K562 (cell line): Measurements from ENCODE around the gene NAXE. TPM values are rescaled to one million over a fixed set of nuclear protein-coding genes. Genes with fewer than 3 reads are reported as not detected.

Experiments used
- ATAC-seq: fragments of 200-7000 bp; cut with Tn5 transposase; 3 replicates; pipeline ENCODE4 v1.9.1; 2020; ENCODE audit warnings: moderate library complexity
- BruUV-seq: library from RNA; stranded (reverse); fragments of 400-500 nt; replicated peaks from 2 replicates; lab custom pipeline; 2021; lab: Mats Ljungman, UMichigan
- CTCF ChIA-PET: fragments of 300-600 bp; formaldehyde crosslinking; extraction: SDS; loops from one replicate; lab custom pipeline; 2021; ENCODE audit warnings: low intra/inter-chr PET ratio; lab: Yijun Ruan, JAX
- POLR2A ChIA-PET: fragments of 300-600, 350-650 bp; sonication (Branson Sonifier 250); formaldehyde crosslinking; extraction: SDS; loops from one replicate; lab custom pipeline; 2021; ENCODE audit warnings: antibody characterized with exemption, inconsistent platforms; lab: Yijun Ruan, JAX
- DNase-seq, 4 experiments: peaks; one replicate each; pipeline versions ENCODE4 v3.0.0 to v3.0.0-alpha.2; 2011 to 2018; ENCODE audit warnings: low spot score in 3 of 4, mixed read lengths in 3 of 4; ENCODE audit errors: extremely low read depth in 1 of 4
- FAIRE-seq: peaks from 2 replicates; lab custom pipeline; 2011; peaks lifted over from hg19 to GRCh38; lab: Jason Lieb, UNC
- H2AFZ ChIP-seq: 2 replicates; pipeline ENCODE4 v1.6.0; 2011; ENCODE audit warnings: low read depth, low read length, control low read depth, inconsistent platforms
- H3K27ac ChIP-seq: fragments of 200-600 bp; 3 replicates; pipeline ENCODE4 v1.8.0; 2011; ENCODE audit warnings: low read depth, mild to moderate bottlenecking, control low read depth, inconsistent platforms, low read length, moderate library complexity, mixed read lengths; ENCODE audit errors: extremely low read depth
- H3K27me3 ChIP-seq, 2 experiments: fragments of 300-600 bp in 1 of 2; 2 replicates in 1 of 2; 3 replicates in 1 of 2; pipeline versions ENCODE4 v1.6.0 to v1.8.0; 2011; ENCODE audit warnings: inconsistent platforms in 2 of 2, low read length in 2 of 2, mild to moderate bottlenecking in 1 of 2, mixed read lengths in 1 of 2, moderate library complexity in 1 of 2; ENCODE audit not compliant: control insufficient read depth in 2 of 2, insufficient read depth in 2 of 2
- H3K36me3 ChIP-seq: fragments of 300-600 bp; 3 replicates; pipeline ENCODE4 v1.8.0; 2011; ENCODE audit warnings: mild to moderate bottlenecking, low read length, inconsistent platforms; ENCODE audit not compliant: control insufficient read depth, insufficient read depth
- H3K4me1 ChIP-seq, 2 experiments: fragments of 200-600 bp in 1 of 2; replicated peaks in 1 of 2; 2 replicates in 1 of 2; 3 replicates in 1 of 2; pipeline versions ENCODE4 v1.5.1 to v1.8.0; 2011; ENCODE audit warnings: inconsistent platforms in 2 of 2, low read length in 2 of 2, mild to moderate bottlenecking in 1 of 2, mixed read lengths in 1 of 2, moderate library complexity in 1 of 2; ENCODE audit not compliant: control insufficient read depth in 2 of 2, insufficient read depth in 2 of 2
- H3K4me2 ChIP-seq: 2 replicates; pipeline ENCODE4 v1.6.1; 2011; ENCODE audit warnings: low read length, control low read depth, inconsistent platforms, mixed read lengths; ENCODE audit not compliant: insufficient read depth
- H3K4me3 ChIP-seq: fragments of 200-600 bp; sonication (generic), shearing (Covaris generic); 2 replicates; pipeline ENCODE4 v1.5.1; 2016; ENCODE audit warnings: control low read depth, inconsistent platforms
- H3K79me2 ChIP-seq: fragments of 200-600 bp; 3 replicates; pipeline ENCODE4 v1.8.0; 2011; ENCODE audit warnings: low read length, inconsistent platforms; ENCODE audit not compliant: control insufficient read depth, insufficient read depth
- H3K9ac ChIP-seq, 2 experiments: 2 replicates each; pipeline versions ENCODE4 v1.6.0 to v1.6.1; 2011; ENCODE audit warnings: low read depth in 2 of 2, low read length in 2 of 2, control low read depth in 1 of 2, inconsistent platforms in 1 of 2, mild to moderate bottlenecking in 1 of 2, mixed read lengths in 1 of 2; ENCODE audit not compliant: insufficient read depth in 1 of 2
- H3K9me1 ChIP-seq: one replicate; pipeline ENCODE4 v1.6.0; 2011; ENCODE audit warnings: inconsistent platforms, mild to moderate bottlenecking, low read length, moderate library complexity; ENCODE audit not compliant: control insufficient read depth, insufficient read depth
- H3K9me3 ChIP-seq: replicated peaks from 2 replicates; pipeline ENCODE4 v1.5.1; 2011; ENCODE audit warnings: low read depth, low read length, inconsistent platforms; ENCODE audit not compliant: control insufficient read depth, insufficient read depth
- H4K20me1 ChIP-seq: replicated peaks from 2 replicates; pipeline ENCODE4 v1.6.1; 2011; ENCODE audit warnings: low read length, inconsistent platforms, mixed read lengths; ENCODE audit not compliant: control insufficient read depth, insufficient read depth
- ASH1L ChIP-seq: fragments of 450-650 bp; IDR thresholded peaks from 2 replicates; pipeline ENCODE4 v1.6.1; 2018; ENCODE audit warnings: borderline replicate concordance, mild to moderate bottlenecking, low read depth; ENCODE audit not compliant: partially characterized antibody
- C11orf30 ChIP-seq: fragments of 450-650 bp; IDR thresholded peaks from 2 replicates; pipeline ENCODE4 v1.6.1; 2016; ENCODE audit warnings: low read depth, mild to moderate bottlenecking
- CEBPB ChIP-seq: fragments of 450-650 bp; IDR thresholded peaks from 2 replicates; pipeline ENCODE4 v1.6.1; 2016; ENCODE audit warnings: missing genetic modification characterization, missing compliant biosample characterization
- CTCF ChIP-seq, 3 experiments: IDR thresholded peaks in 2 of 3; conservative IDR thresholded peaks in 1 of 3; 2 replicates each; pipeline ENCODE4 v1.5.1; 2011 to 2012; ENCODE audit warnings: low read length in 3 of 3, mild to moderate bottlenecking in 3 of 3, control low read depth in 2 of 3, improper control_type of control experiment in 1 of 3, inconsistent platforms in 1 of 3, low read depth in 1 of 3, mixed read lengths in 1 of 3, moderate library complexity in 1 of 3; ENCODE audit not compliant: insufficient read depth in 2 of 3
- DIDO1 ChIP-seq: fragments of 450-650 bp; IDR thresholded peaks from 2 replicates; pipeline ENCODE4 v1.6.1; 2016; ENCODE audit warnings: low read depth, missing biosample characterization, missing genetic modification characterization
- DMBX1 ChIP-seq: fragments of 250-450 bp; sonication (Bioruptor Pico); IDR thresholded peaks from 2 replicates; pipeline ENCODE4 v1.8.0; 2022; ENCODE audit warnings: inconsistent platforms, mild to moderate bottlenecking, moderate library complexity, borderline replicate concordance
- GTF2E2 ChIP-seq: fragments of 200-800 bp; sonication (Bioruptor generic); IDR thresholded peaks from 2 replicates; pipeline ENCODE4 v1.6.1; 2016; ENCODE audit warnings: missing genetic modification characterization, missing compliant biosample characterization
- LEF1 ChIP-seq: fragments of 450-650 bp; IDR thresholded peaks from 2 replicates; pipeline ENCODE4 v1.6.1; 2016; ENCODE audit warnings: mild to moderate bottlenecking
- MAFF ChIP-seq: IDR thresholded peaks from 2 replicates; pipeline ENCODE4 v1.6.1; 2012; ENCODE audit warnings: low read length, improper control_type of control experiment
- POLR2AphosphoS2 ChIP-seq: IDR thresholded peaks from 2 replicates; pipeline ENCODE4 v1.6.1; 2012; ENCODE audit warnings: low read length, improper control_type of control experiment
- POLR2G ChIP-seq: fragments of 200-400 bp; formaldehyde crosslinking; IDR thresholded peaks from 2 replicates; pipeline ENCODE4 v1.6.1; 2017; ENCODE audit warnings: low read depth, mild to moderate bottlenecking, antibody characterized with exemption, low read length, moderate library complexity
- RBM25 ChIP-seq: fragments of 200-400 bp; formaldehyde crosslinking; IDR thresholded peaks from 2 replicates; pipeline ENCODE4 v1.6.1; 2018; ENCODE audit warnings: low read length, low read depth, moderate library complexity; ENCODE audit not compliant: severe bottlenecking
- TAF9B ChIP-seq: fragments of 450-650 bp; IDR thresholded peaks from 2 replicates; pipeline ENCODE4 v1.6.1; 2018; ENCODE audit warnings: mild to moderate bottlenecking; ENCODE audit not compliant: partially characterized antibody
- TEAD2 ChIP-seq: fragments of 450-650 bp; IDR thresholded peaks from 2 replicates; pipeline ENCODE4 v1.6.1; 2016; ENCODE audit warnings: missing genetic modification characterization, control low read depth, missing compliant biosample characterization
- YBX1 ChIP-seq: fragments of 450-650 bp; IDR thresholded peaks from 2 replicates; pipeline ENCODE4 v1.7.1; 2016; ENCODE audit warnings: mild to moderate bottlenecking
- ZBTB17 ChIP-seq: fragments of 450-650 bp; formaldehyde crosslinking; IDR thresholded peaks from 2 replicates; pipeline ENCODE4 v1.4.0; 2020; ENCODE audit warnings: mild to moderate bottlenecking
- ZNF140 ChIP-seq: fragments of 250-450 bp; sonication (Bioruptor Pico); IDR thresholded peaks from 2 replicates; pipeline ENCODE4 v1.8.0; 2021; ENCODE audit warnings: moderate library complexity, mild to moderate bottlenecking, inconsistent platforms
- ZNF175 ChIP-seq: fragments of 200-800 bp; sonication (Bioruptor generic); IDR thresholded peaks from 2 replicates; pipeline ENCODE4 v1.6.1; 2016; ENCODE audit warnings: low read depth, mild to moderate bottlenecking, missing genetic modification characterization, missing compliant biosample characterization
- ZNF197 ChIP-seq: fragments of 200-800 bp; sonication (Bioruptor generic); IDR thresholded peaks from 2 replicates; pipeline ENCODE4 v1.6.1; 2016; ENCODE audit warnings: low read depth, missing genetic modification characterization, missing compliant biosample characterization
- ZNF253 ChIP-seq: fragments of 250-450 bp; sonication (Bioruptor Pico); conservative IDR thresholded peaks from 2 replicates; pipeline ENCODE4 v1.6.1; 2021; ENCODE audit warnings: mild to moderate bottlenecking
- WGBS: fragments of 100-300 bp; shearing (Covaris generic); methylation state at CpG from one replicate; pipeline ENCODE4 v1.1.6; 2016; ENCODE audit warnings: low coverage, mixed read lengths; ENCODE audit not compliant: insufficient coverage; ENCODE audit errors: missing lambda C conversion rate; 5-methylcytosine and 5-hydroxymethylcytosine counted together
- in situ Hi-C: fragments of 300-500 bp; cut with MboI; formaldehyde crosslinking; loops from 4 replicates; pipeline ENCODE4 v1.15.0; 2018; ENCODE audit warnings: inconsistent platforms, mixed read lengths
- intact Hi-C: fragments of 100-400 bp; cut with micrococcal nuclease; formaldehyde crosslinking; loops from 2 replicates; pipeline ENCODE4 v1.14.2; 2022
- polyA plus RNA-seq, 8 experiments: library from polyadenylated mRNA; depleted of rRNA in 4 of 8; stranded (reverse) in 5 of 8; unstranded in 3 of 8; fragments of >200 nt; fragmentation: Nextera tagmentation in 2 of 8; fragmentation: Illumina TruSeq in 1 of 8; extraction: Ambion mirVana in 2 of 8; extraction: Trizol in 1 of 8; gene quantifications; 2 replicates each; pipeline versions ENCODE4 v1.2.1 to v1.2.3, GENCODE V29; 2011 to 2014; ENCODE audit warnings: inconsistent platforms in 1 of 8, missing spikeins in 1 of 8
- total RNA-seq, 7 experiments: library from RNA; depleted of rRNA in 6 of 7; stranded (reverse); fragments of >200 nt in 6 of 7; fragmentation: Illumina TruSeq in 2 of 7; extraction: Trizol in 2 of 7; gene quantifications; 2 replicates each; pipeline versions ENCODE4 v1.2.1 to v1.2.3, GENCODE V29; 2011 to 2021; ENCODE audit warnings: low replicate concordance in 1 of 7

The NAXE gene
- total and polyA plus RNA-seq, 9 of the 15 experiments (the other 6 are each of a cell fraction or from before 2014, with no cell fraction given), result 27.3 to 137 (median 90.0) TPM

GRCh38 chr1:156623946-156624813 lies 32.6 kb downstream of the NAXE start:
- Histone ChIP-seq H3K9me3 (no peaks in the 10 kb centered on the region), H2AFZ (peak overlapping the region; percentile 98), H3K9ac (peak overlapping the region; percentile 75 to 96; a peak in 3 of 4 replicates), H3K79me2 (no peaks in the 10 kb centered on the region), H3K27me3 (no peaks in the 10 kb centered on the region), H3K27ac (peak overlapping the region; percentile 71; the same call in 2 of the 3 replicates), H3K36me3 (no peaks in the 10 kb centered on the region), H3K9me1 (no peaks in the 10 kb centered on the region), H3K4me2 (peak overlapping the region; percentile 85), H4K20me1 (peaks cover 4% of the 10 kb centered on the region; the same call in 1 of the 2 replicates), H3K4me3 (peak overlapping the region; percentile 52), H3K4me1 (peaks cover under 1 to 25% of the 10 kb centered on the region in 2 experiments; a peak in 4 of 5 replicates)
- CTCF ChIA-PET, result interaction anchor here (0.6 to 4.0 kb wide), 6 partner anchors 9 to 1410 kb away, joined by 3 to 58 read pairs (median 3); no protein-coding TSS in a partner anchor
- TSS peak; percentile 84 for BruUV-seq
- FAIRE-seq (no peak), ATAC-seq (peak; percentile 94), DNase-seq (peak; percentile 77 to 91 (median 80))
- WGBS, result 8% methylated on average over 66 of the region's 87 CpGs
- intact Hi-C loops (no loop called here), in situ Hi-C loops (no loop called here)
- POLR2A ChIA-PET, result interaction anchor here (0.6 to 2.0 kb wide), 12 partner anchors 9 to 281 kb away, joined by 3 to 14 read pairs (median 4); no protein-coding TSS in a partner anchor
- TF ChIP-seq TAF9B, result no peak
- no peak for TF ChIP-seq TEAD2 (tag)
- TF ChIP-seq POLR2AphosphoS2, result no peak
- TF ChIP-seq CEBPB (tag), result no peak
- no peak for TF ChIP-seq YBX1
- TF ChIP-seq ZBTB17 (CRISPR knock-in tag), result peak; percentile 64; the same call in 1 of the 2 replicates
- peak; percentile 85 for TF ChIP-seq C11orf30
- TF ChIP-seq MAFF, result no peak
- no peak for TF ChIP-seq ZNF253 (CRISPR knock-in tag)
- TF ChIP-seq ZNF197 (CRISPR knock-in tag), result no peak
- 0 out of 2 replicates have a peak, but pooled peaks have one; percentile 50 for TF ChIP-seq ZNF175 (CRISPR knock-in tag)
- TF ChIP-seq ZNF140, result no peak
- TF ChIP-seq LEF1, result no peak
- peak; percentile 63 to 83 (median 64) for TF ChIP-seq CTCF (IDR thresholded peaks at IDR 0.05 in 2 of 3, conservative IDR thresholded peaks at IDR 0.05 in 1 of 3; ENCODE audit: insufficient read depth in 2 of 3, low read depth in 1 of 3, low read length in 3 of 3)
- TF ChIP-seq ASH1L, result no peak
- TF ChIP-seq GTF2E2, result no peak
- TF ChIP-seq DIDO1 (tag), result peak; percentile 61; the same call in 1 of the 2 replicates
- peak; percentile 89 for TF ChIP-seq POLR2G
- TF ChIP-seq DMBX1 (CRISPR knock-in tag), result peak; percentile 72; the same call in 1 of the 2 replicates
- no peak for TF ChIP-seq RBM25
